NCI-H345 treated with DMSO at 0.1 percent for 48 hours (cell line): ENCODE data around the gene SEMA7A.
"Not testable (repeated sequence)": the region's sequence is repeated elsewhere in the genome, so short reads cannot be mapped to it uniquely, and the experiment has no call there.

ENCODE experiments used
- DNase-seq: peaks from one replicate; lab custom pipeline; 2025; ENCODE audit not compliant: unreplicated experiment; lab: John Stamatoyannopoulos, UW

SEMA7A gene

GRCh38 chr15:74433592-74434262 lies at the start of gene SEMA7A:
TSS of gene SEMA7A (minus strand) at chr15:74433958. CDS start at chr15:74433918, 40 bp downstream.
- peak; percentile 18 for DNase-seq

DNA sequence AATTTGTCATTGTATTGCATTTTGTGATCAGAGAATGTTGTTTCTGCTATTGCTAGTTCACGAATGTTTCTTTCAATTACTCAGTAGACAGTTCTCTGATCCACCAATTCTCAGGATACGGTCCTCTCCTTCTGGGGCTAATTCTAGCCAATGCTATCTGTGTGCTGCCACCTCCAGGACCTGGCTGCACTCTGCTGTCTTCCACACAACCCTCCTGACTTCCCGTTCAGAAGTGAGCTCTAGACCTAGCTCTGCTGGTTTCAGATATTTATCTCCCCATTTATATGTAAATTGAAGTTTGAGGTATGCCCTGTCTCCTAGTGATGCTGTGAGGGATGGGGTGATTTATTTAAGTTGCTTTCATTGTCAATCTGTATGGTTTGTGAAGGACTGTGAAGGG lies 48.9 kb upstream of the SEMA7A start:
- no peak for DNase-seq

DNA sequence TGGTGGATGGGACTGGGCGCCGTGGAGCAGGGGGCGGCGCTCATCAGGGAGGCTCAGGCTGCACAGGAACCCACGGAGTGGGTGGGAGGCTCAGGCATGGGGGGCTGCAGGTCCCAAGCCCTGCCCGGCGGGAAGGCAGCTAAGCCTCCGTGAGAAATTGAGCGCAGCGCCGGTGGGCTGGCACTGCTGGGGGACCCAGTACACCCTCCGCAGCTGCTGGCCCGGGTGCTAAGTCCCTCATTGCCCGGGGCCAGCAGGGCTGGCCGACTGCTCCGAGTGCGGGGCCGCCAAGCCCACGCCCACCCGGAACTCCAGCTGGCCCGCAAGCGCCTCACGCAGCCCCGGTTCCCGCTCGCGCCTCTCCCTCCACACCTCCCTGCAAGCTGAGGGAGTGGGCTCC lies 46.6 kb upstream of the SEMA7A start:
- DNase-seq, result not testable (repeated sequence)

GRCh38 chr15:74471621-74472020 lies 37.9 kb upstream of the SEMA7A start:
- not testable (repeated sequence) for DNase-seq

DNA sequence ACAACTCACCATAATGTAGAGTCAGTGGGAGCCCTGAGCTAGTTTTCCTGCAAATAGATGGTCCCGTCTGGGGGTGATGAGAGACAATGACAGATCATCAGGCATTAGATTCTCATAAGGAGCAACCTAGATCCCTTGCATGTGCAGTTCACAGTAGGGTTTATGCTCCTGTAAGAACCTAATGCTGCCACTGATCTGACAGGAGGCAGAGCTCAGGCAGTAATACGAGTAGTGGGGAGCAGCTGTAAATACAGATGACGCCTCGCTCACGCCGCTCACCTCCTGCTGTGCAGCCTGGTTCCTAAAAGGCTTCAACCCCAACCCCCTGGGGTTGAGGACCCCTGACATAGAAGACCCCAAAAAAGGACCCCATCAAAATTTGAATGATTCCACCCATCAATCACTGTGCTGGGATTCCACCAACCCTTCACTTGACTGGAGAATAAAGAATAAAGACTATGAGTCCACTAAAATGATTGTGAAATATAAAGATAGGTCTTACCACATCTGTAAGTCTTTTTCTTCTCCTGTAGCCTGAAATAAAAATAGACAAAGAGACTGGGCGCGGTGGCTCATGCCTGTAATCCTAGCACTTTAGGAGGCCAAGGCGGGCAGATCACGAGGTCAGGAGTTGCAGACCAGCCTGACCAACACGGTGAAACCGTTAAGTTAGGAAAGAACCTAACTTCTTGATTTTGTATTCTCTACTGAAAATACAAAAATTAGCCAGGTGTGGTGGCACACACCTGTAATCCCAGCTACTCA lies 37.1 kb upstream of the SEMA7A start:
- no peak for DNase-seq

GRCh38 chr15:74468341-74469032 lies 34.7 kb upstream of the SEMA7A start:
- DNase-seq, result no peak

DNA sequence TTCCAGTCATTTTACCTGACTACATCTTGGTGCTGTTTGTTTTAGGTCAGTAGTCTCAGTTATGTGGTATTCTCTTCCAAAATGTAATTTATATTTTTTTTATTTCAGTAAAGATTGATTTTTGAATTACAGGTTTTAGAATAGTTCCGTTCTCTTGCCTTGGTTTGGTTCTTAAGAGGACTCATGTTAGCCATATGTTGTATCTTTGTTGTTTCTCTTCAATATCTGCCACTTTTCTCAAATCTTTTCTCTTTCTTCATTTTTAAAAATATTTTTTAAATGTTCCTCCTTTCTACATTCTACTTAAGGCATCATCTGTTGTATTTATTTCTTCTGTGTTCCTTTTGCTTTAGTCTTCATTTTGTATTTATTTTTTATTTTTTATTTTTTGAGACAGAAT lies 32.8 kb upstream of the SEMA7A start:
- no peak for DNase-seq

GRCh38 chr15:74464897-74465296 lies 31.1 kb upstream of the SEMA7A start:
- DNase-seq, result no peak

DNA sequence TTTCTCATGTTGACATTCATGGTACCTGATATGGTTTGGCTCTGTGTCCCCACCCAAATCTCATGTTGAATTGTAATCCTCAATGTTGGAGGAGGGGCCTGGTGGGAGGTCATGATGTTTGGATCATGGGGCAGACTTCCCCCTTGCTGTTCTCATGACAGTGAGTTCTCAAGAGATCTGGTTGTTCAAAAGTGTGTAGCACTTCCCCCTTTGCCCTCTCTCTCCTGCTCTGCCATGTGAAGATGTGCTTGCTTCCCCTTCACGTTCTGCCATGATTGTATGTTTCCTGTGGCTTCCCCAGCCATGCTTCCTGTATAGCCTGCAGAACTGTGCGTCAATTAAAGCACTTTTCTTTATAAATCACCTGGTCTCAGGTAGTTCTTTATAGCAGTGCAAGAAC lies 30.5 kb upstream of the SEMA7A start:
- DNase-seq, result no peak

- no peak for DNase-seq
These were observed 29.9 kb upstream of the SEMA7A start for GRCh38 chr15:74463634-74464033.

DNA sequence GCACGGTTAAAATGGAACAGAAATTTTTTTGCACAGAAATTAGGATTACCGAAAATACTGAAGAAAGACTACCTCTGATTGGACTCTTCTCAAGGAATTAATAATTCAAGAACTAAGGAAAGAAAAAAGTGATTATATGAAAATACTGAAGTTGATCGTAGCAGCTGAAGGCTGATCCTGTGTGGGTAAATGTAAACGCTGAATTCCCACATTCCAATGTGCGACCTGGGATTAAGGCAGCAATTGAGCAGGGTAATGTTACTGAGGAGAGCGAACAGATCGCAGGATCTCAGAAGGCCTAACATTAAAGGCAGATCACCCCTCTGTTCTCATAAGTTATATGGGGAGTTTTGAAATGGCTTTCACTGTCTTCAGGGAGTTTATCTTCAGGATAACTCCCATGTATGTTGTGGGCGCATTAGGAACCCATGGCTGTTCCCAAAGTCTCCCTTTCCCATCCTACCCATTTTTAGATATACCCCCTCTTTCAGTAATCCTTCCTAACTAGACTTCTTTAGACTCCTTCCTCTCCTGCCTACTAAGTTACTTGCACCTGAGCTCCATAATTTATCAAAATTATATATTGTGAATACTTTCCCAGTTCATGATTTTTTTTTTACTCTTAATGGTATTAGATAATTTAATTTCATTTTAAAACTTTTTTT lies 28.2 kb upstream of the SEMA7A start:
- no peak for DNase-seq

DNA sequence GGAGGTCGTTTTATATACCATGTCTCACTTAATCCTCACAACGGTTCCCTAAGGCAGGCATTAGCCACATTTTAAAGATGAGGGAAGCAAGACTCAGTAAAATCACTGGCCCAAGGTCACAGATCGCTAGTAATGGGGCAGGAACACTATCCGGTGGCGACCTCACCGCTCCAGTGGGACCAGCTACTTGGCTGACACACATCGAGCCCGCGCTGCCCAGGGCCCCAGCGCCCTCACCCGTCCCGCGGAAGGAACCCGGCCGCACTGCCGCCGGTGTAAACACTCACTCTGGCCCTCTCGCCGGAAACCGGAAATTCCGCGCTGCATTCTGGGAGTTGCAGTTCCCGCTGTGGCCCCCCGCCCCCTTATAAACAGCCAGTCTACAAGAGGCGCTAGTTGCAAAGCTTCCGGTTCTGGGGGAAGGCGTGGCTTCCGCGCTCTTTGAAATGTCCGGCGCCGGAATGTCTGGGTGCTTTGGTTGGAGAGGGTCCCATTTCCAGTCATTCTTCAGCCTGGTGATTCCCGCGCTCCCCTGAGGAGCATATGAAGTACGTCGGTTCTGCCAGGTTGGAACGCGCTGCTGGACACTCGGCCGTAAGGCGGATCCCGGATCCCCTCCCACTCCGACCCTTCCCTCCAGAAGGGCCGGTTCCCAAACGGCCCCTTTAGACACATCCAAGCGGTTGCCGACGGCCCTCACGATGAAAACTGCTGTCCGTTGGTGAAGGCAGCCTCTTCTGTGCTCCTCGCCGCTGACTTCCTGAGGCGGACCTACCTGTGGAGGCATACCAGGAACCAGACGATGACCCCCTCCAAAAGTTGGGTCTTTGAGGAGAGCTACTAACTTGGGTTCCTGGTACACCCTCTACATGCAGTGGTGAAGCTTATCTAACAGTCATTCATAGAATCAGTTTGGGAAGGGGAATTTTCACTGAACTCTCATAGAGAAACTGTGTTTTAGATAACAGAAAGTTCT lies 27.4 kb upstream of the SEMA7A start, which contains the start of gene UBL7:
TSS of gene UBL7 (minus strand) at position 290 of the 976 bp plus-strand sequence. CDS start 2,293 bp downstream, outside the sequence.
- peak; percentile 55 for DNase-seq

GRCh38 chr15:74460298-74460697 lies 26.5 kb upstream of the SEMA7A start:
- DNase-seq, result no peak

- DNase-seq, result not testable (repeated sequence)
These were observed 26.0 kb upstream of the SEMA7A start for GRCh38 chr15:74459798-74460197.

- no peak for DNase-seq
These were observed 24.7 kb upstream of the SEMA7A start for GRCh38 chr15:74458473-74458872.

GRCh38 chr15:74457036-74457435 lies 23.3 kb upstream of the SEMA7A start:
- DNase-seq, result not testable (repeated sequence)

- no peak for DNase-seq
These were observed 21.2 kb upstream of the SEMA7A start for GRCh38 chr15:74454764-74455500.

GRCh38 chr15:74453925-74454763 lies 20.4 kb upstream of the SEMA7A start:
- DNase-seq, result no peak
